GM06990 (cell line): ENCODE results near the gene CNTN1.

Experiments
- DNase-seq: peaks from one replicate; pipeline ENCODE4 v3.0.0-alpha.2; 2011; ENCODE audit not compliant: insufficient read length; ENCODE audit errors: extremely low read depth
- H3K27me3 ChIP-seq: replicated peaks from 2 replicates; pipeline ENCODE4 v1.6.0; 2011; ENCODE audit warnings: low read length; ENCODE audit not compliant: control insufficient read depth, insufficient read depth
- H3K36me3 ChIP-seq: 2 replicates; pipeline ENCODE4 v1.5.1; 2011; ENCODE audit warnings: low read length; ENCODE audit not compliant: control insufficient read depth, insufficient read depth
- H3K4me3 ChIP-seq: replicated peaks from 2 replicates; pipeline ENCODE4 v1.5.1; 2011; ENCODE audit warnings: low read depth, mild to moderate bottlenecking, control low read depth, low read length
- CTCF ChIP-seq: IDR thresholded peaks from 2 replicates; pipeline ENCODE4 v1.5.1; 2011; ENCODE audit warnings: low read length, control low read depth, mild to moderate bottlenecking, inconsistent platforms; ENCODE audit not compliant: insufficient read depth, poor library complexity, severe bottlenecking

Gene CNTN1

GRCh38 chr12:40854604-40855003 is 162.4 kb downstream of the CNTN1 start:
- H3K27me3 ChIP-seq = no peaks in the 10 kb centered on the region
- no peak overlapping the region for H3K4me3 ChIP-seq
- no peak for DNase-seq
- no peaks in the 10 kb centered on the region for H3K36me3 ChIP-seq
- no peak for TF ChIP-seq CTCF

GRCh38 chr12:40864891-40865290 is 172.7 kb downstream of the CNTN1 start:
- no peaks in the 10 kb centered on the region for H3K27me3 ChIP-seq
- TF ChIP-seq CTCF = no peak
- no peak overlapping the region for H3K4me3 ChIP-seq
- no peak for DNase-seq
- no peaks in the 10 kb centered on the region for H3K36me3 ChIP-seq

GRCh38 chr12:40870981-40871380 is 178.7 kb downstream of the CNTN1 start:
- TF ChIP-seq CTCF = no peak
- Histone ChIP-seq H3K4me3 (no peak overlapping the region), H3K27me3 (no peaks in the 10 kb centered on the region), H3K36me3 (no peaks in the 10 kb centered on the region)
- no peak for DNase-seq

GRCh38 chr12:40874868-40875267 is 182.6 kb downstream of the CNTN1 start:
- no peak for TF ChIP-seq CTCF
- DNase-seq = no peak
- Histone ChIP-seq H3K4me3 (no peak overlapping the region), H3K27me3 (no peaks in the 10 kb centered on the region), H3K36me3 (no peaks in the 10 kb centered on the region)

GRCh38 chr12:40889329-40889728 is 197.1 kb downstream of the CNTN1 start:
- TF ChIP-seq CTCF = no peak
- no peak for DNase-seq
- no peaks in the 10 kb centered on the region for H3K27me3 ChIP-seq
- H3K36me3 ChIP-seq = no peaks in the 10 kb centered on the region
- no peak overlapping the region for H3K4me3 ChIP-seq

- DNase-seq = no peak
- no peak for TF ChIP-seq CTCF
- H3K36me3 ChIP-seq = no peaks in the 10 kb centered on the region
These were observed 200.3 kb downstream of the CNTN1 start for GRCh38 chr12:40892528-40892927.

More at GRCh38 chr12:40892528-40892927, 200.3 kb downstream of the CNTN1 start:
- no peaks in the 10 kb centered on the region for H3K27me3 ChIP-seq
- no peak overlapping the region for H3K4me3 ChIP-seq
